NB4 (cell line): ENCODE results near the gene MINAR1.

ENCODE experiments used
- POLR2A ChIP-seq: IDR thresholded peaks from 2 replicates; pipeline ENCODE4 v1.6.1; 2011; ENCODE audit warnings: mild to moderate bottlenecking; ENCODE audit not compliant: insufficient read length; ENCODE audit errors: extremely low read depth
- TF ChIP-seq, protein P1 (sequence below): IDR thresholded peaks from one replicate; pipeline ENCODE4 v1.5.1; 2012; ENCODE audit warnings: low read depth, low read length

DNA sequence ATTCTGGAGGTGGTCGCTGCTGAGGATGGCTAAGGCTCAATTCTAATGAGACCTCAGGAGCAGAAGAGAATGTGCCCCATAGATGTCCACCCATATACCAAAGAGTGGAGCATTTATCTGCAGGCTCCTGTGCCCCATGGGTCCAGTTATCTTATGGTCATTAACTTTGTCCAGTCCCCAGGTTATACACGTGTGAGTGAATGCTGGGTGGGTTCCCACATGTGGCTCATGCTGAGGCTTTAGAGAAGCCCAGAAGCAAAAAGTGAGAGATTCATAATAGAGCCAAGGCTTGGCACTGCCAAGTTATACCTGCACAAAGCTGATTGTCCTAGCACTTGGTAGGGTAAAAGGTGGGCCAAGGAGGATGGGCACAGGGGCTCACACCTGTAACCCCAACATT, 30.0 kb upstream of the MINAR1 start:
- TF ChIP-seq, protein P1, sequence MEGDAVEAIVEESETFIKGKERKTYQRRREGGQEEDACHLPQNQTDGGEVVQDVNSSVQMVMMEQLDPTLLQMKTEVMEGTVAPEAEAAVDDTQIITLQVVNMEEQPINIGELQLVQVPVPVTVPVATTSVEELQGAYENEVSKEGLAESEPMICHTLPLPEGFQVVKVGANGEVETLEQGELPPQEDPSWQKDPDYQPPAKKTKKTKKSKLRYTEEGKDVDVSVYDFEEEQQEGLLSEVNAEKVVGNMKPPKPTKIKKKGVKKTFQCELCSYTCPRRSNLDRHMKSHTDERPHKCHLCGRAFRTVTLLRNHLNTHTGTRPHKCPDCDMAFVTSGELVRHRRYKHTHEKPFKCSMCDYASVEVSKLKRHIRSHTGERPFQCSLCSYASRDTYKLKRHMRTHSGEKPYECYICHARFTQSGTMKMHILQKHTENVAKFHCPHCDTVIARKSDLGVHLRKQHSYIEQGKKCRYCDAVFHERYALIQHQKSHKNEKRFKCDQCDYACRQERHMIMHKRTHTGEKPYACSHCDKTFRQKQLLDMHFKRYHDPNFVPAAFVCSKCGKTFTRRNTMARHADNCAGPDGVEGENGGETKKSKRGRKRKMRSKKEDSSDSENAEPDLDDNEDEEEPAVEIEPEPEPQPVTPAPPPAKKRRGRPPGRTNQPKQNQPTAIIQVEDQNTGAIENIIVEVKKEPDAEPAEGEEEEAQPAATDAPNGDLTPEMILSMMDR, result no peak
- TF ChIP-seq POLR2A, result no peak
